Activated naive CD8-positive, alpha-beta T cell treated with anti-CD3 and anti-CD28 coated beads, Interleukin-2, amount 10 ng/mL, durations not matched to agents 7 days and 5 days (primary cell): Measurements from ENCODE around the gene ADCY9. TPM values are rescaled to one million over a fixed set of nuclear protein-coding genes. Genes with fewer than 3 reads are reported as not detected.

Experiments
- ATAC-seq: fragments of 150-1000 bp; cut with Tn5 transposase; one replicate; pipeline ENCODE4 v1.10.0; 2021; ENCODE audit warnings: low read depth, moderate library complexity
- POLR2A ChIA-PET: fragments of 350-600 bp; sonication (Branson Sonifier 250); formaldehyde crosslinking; loops from one replicate; lab custom pipeline; 2021; ENCODE audit warnings: antibody characterized with exemption; lab: Charles Lee
- DNase-seq: peaks from one replicate; pipeline ENCODE4 v3.0.0; 2021
- H3K27ac Mint-ChIP-seq: one replicate; pipeline ENCODE4 v1.8.0; 2022; ENCODE audit warnings: mild to moderate bottlenecking, mixed read lengths
- H3K27me3 Mint-ChIP-seq: one replicate; pipeline ENCODE4 v1.8.0; 2022; ENCODE audit warnings: mild to moderate bottlenecking, moderate library complexity, mixed read lengths
- H3K36me3 Mint-ChIP-seq: one replicate; pipeline ENCODE4 v1.8.0; 2021; ENCODE audit warnings: mild to moderate bottlenecking, mixed read lengths
- H3K4me1 Mint-ChIP-seq: one replicate; pipeline ENCODE4 v1.8.0; 2021; ENCODE audit warnings: mixed read lengths
- H3K4me3 Mint-ChIP-seq: one replicate; pipeline ENCODE4 v1.8.0; 2022; ENCODE audit warnings: mild to moderate bottlenecking, moderate library complexity, mixed read lengths
- H3K9me3 Mint-ChIP-seq: one replicate; pipeline ENCODE4 v1.8.0; 2021; ENCODE audit warnings: mixed read lengths
- total RNA-seq, 2 experiments: library from RNA; stranded (reverse); gene quantifications; one replicate each; pipeline ENCODE4 v1.2.3, GENCODE V29; 2021

ADCY9 gene
- total RNA-seq, 2 experiments from 2014 or later = 9.9 to 10.1 TPM

- Mint-ChIP-seq H3K36me3 (peaks cover 7% of the 10 kb centered on the region), H3K27ac (no peak overlapping the region)
- no peak for DNase-seq
These were observed 1.7 kb downstream of the ADCY9 start for GRCh38 chr16:4114257-4115208.

GRCh38 chr16:4113358-4114256, 2.6 kb downstream of the ADCY9 start:
- H3K36me3 Mint-ChIP-seq = peaks cover 7% of the 10 kb centered on the region
- peak overlapping the region; percentile 40 for H3K4me3 Mint-ChIP-seq
- H3K27me3 Mint-ChIP-seq = peaks cover 13% of the 10 kb centered on the region
- H3K4me1 Mint-ChIP-seq = peaks cover 37% of the 10 kb centered on the region
- ATAC-seq = no peak
- no peaks in the 10 kb centered on the region for H3K9me3 Mint-ChIP-seq
- DNase-seq = no peak
- POLR2A ChIA-PET = no interaction called here
- no peak overlapping the region for H3K27ac Mint-ChIP-seq

More at GRCh38 chr16:4114257-4115208, 1.7 kb downstream of the ADCY9 start:
- Mint-ChIP-seq H3K4me3 (peak overlapping the region; percentile 76), H3K27me3 (peaks cover 17% of the 10 kb centered on the region), H3K4me1 (peaks cover 39% of the 10 kb centered on the region), H3K9me3 (no peaks in the 10 kb centered on the region)
- ATAC-seq = no peak
- POLR2A ChIA-PET = no interaction called here

- Mint-ChIP-seq H3K4me1 (peaks cover 34% of the 10 kb centered on the region), H3K27ac (no peak overlapping the region), H3K27me3 (peaks cover 4% of the 10 kb centered on the region), H3K9me3 (no peaks in the 10 kb centered on the region), H3K4me3 (peak overlapping the region; percentile 25), H3K36me3 (peaks cover 7% of the 10 kb centered on the region)
- POLR2A ChIA-PET = interaction anchor here (0.7 kb wide), 2 partner anchors 47 to 51 kb away, joined by 4 to 7 read pairs; no protein-coding TSS in a partner anchor
- ATAC-seq = no peak
- no peak for DNase-seq
These were observed 4.2 kb downstream of the ADCY9 start for GRCh38 chr16:4111748-4112696.

- no peak overlapping the region for H3K27ac Mint-ChIP-seq
- H3K27me3 Mint-ChIP-seq = peaks cover 2% of the 10 kb centered on the region
- H3K9me3 Mint-ChIP-seq = no peaks in the 10 kb centered on the region
- H3K4me1 Mint-ChIP-seq = peaks cover 33% of the 10 kb centered on the region
- H3K36me3 Mint-ChIP-seq = peaks cover 11% of the 10 kb centered on the region
- H3K4me3 Mint-ChIP-seq = no peak overlapping the region
- no peak for DNase-seq
- POLR2A ChIA-PET = interaction anchor here (1.0 kb wide), 1 partner anchor 64 kb away, joined by 3 read pairs; no protein-coding TSS in a partner anchor
- no peak for ATAC-seq
These were observed 5.6 kb downstream of the ADCY9 start for GRCh38 chr16:4110680-4111079.

- POLR2A ChIA-PET = interaction anchor here (1.0 kb wide), 1 partner anchor 64 kb away, joined by 3 read pairs; no protein-coding TSS in a partner anchor
- Mint-ChIP-seq H3K9me3 (no peaks in the 10 kb centered on the region), H3K36me3 (peaks cover 13% of the 10 kb centered on the region), H3K27ac (no peak overlapping the region), H3K4me3 (no peak overlapping the region), H3K27me3 (peaks cover 2% of the 10 kb centered on the region), H3K4me1 (peaks cover 33% of the 10 kb centered on the region)
- ATAC-seq (no peak), DNase-seq (no peak)
These were observed 6.2 kb downstream of the ADCY9 start for GRCh38 chr16:4110065-4110464.

- POLR2A ChIA-PET = no interaction called here
- Mint-ChIP-seq H3K4me3 (no peak overlapping the region), H3K27me3 (no peaks in the 10 kb centered on the region), H3K27ac (no peak overlapping the region), H3K9me3 (no peaks in the 10 kb centered on the region), H3K4me1 (peaks cover 29% of the 10 kb centered on the region), H3K36me3 (peaks cover 9% of the 10 kb centered on the region)
- DNase-seq = no peak
- ATAC-seq = no peak
These were observed 6.9 kb downstream of the ADCY9 start for GRCh38 chr16:4109250-4109736.

- POLR2A ChIA-PET = no interaction called here
- Mint-ChIP-seq H3K36me3 (peaks cover 10% of the 10 kb centered on the region), H3K4me3 (no peak overlapping the region), H3K27ac (no peak overlapping the region), H3K27me3 (no peaks in the 10 kb centered on the region), H3K4me1 (peaks cover 6% of the 10 kb centered on the region), H3K9me3 (no peaks in the 10 kb centered on the region)
- no peak for ATAC-seq
- no peak for DNase-seq
These were observed 9.7 kb downstream of the ADCY9 start for GRCh38 chr16:4106516-4106915.

GRCh38 chr16:4105848-4106247, 10.4 kb downstream of the ADCY9 start:
- Mint-ChIP-seq H3K27ac (no peak overlapping the region), H3K27me3 (no peaks in the 10 kb centered on the region), H3K36me3 (peaks cover 7% of the 10 kb centered on the region), H3K4me3 (no peak overlapping the region), H3K9me3 (no peaks in the 10 kb centered on the region), H3K4me1 (peaks cover 3% of the 10 kb centered on the region)
- ATAC-seq (no peak), DNase-seq (no peak)
- POLR2A ChIA-PET = interaction anchor here (0.6 kb wide), 1 partner anchor 174 kb away, joined by 3 read pairs; no protein-coding TSS in a partner anchor

GRCh38 chr16:4103745-4104144, 12.5 kb downstream of the ADCY9 start:
- no peak overlapping the region for H3K27ac Mint-ChIP-seq
- DNase-seq (no peak), ATAC-seq (no peak)
- peaks cover 7% of the 10 kb centered on the region for H3K36me3 Mint-ChIP-seq
- H3K4me3 Mint-ChIP-seq = no peak overlapping the region
- H3K9me3 Mint-ChIP-seq = no peaks in the 10 kb centered on the region
- H3K27me3 Mint-ChIP-seq = peaks cover 2% of the 10 kb centered on the region
- peaks cover 1% of the 10 kb centered on the region for H3K4me1 Mint-ChIP-seq
- POLR2A ChIA-PET = no interaction called here

- H3K27me3 Mint-ChIP-seq = peaks cover 2% of the 10 kb centered on the region
- no peak overlapping the region for H3K27ac Mint-ChIP-seq
These were observed 14.6 kb downstream of the ADCY9 start for GRCh38 chr16:4101421-4102219.

GRCh38 chr16:4098501-4098900, 17.7 kb downstream of the ADCY9 start:
- Mint-ChIP-seq H3K36me3 (no peaks in the 10 kb centered on the region), H3K4me3 (no peak overlapping the region), H3K27me3 (peaks cover 2% of the 10 kb centered on the region), H3K27ac (no peak overlapping the region), H3K4me1 (peaks cover 7% of the 10 kb centered on the region), H3K9me3 (no peaks in the 10 kb centered on the region)
- DNase-seq (no peak), ATAC-seq (no peak)
- POLR2A ChIA-PET = no interaction called here

More at GRCh38 chr16:4101421-4102219, 14.6 kb downstream of the ADCY9 start:
- ATAC-seq = no peak
- peaks cover 3% of the 10 kb centered on the region for H3K4me1 Mint-ChIP-seq
- H3K36me3 Mint-ChIP-seq = peaks cover 7% of the 10 kb centered on the region
- H3K4me3 Mint-ChIP-seq = no peak overlapping the region
- POLR2A ChIA-PET = interaction anchor here (1.2 kb wide), 1 partner anchor 14 kb away, joined by 3 read pairs; the partner anchor contains the start of gene ADCY9
- DNase-seq = no peak
- no peaks in the 10 kb centered on the region for H3K9me3 Mint-ChIP-seq
